ENCODE measurements around the gene DUS1L.

- TF ChIP-seq CTCF (IDR thresholded peaks at IDR 0.05) (peak; percentile 90 to 99 (median 98)), POLR2A (IDR thresholded peaks at IDR 0.05) (peak; percentile 26)
These were observed 34.9 kb downstream of the DUS1L start for GRCh38 chr17:82030470-82031302.
